Lower leg skin (tissue), 4 donors: ENCODE measurements around the gene ZSCAN20. TPM values are rescaled to one million over a fixed set of nuclear protein-coding genes. Genes with fewer than 3 reads are reported as not detected.

Experiments
- DNase-seq, 2 donors: peaks; one replicate each; pipeline ENCODE4 v3.0.0-alpha.2; 2019; ENCODE audit warnings: low spot score in 2 of 2
- H3K4me3 ChIP-seq: fragments of 200-600 bp; sonication (generic); 2 replicates; pipeline ENCODE4 v1.5.1; 2017; ENCODE audit warnings: mild to moderate bottlenecking, low read depth; ENCODE audit not compliant: poor library complexity, severe bottlenecking
- CTCF ChIP-seq, 3 donors: fragments of 450-650 bp; IDR thresholded peaks; one replicate each; pipeline ENCODE4 v1.5.1; 2016; ENCODE audit warnings: antibody characterized with exemption in 3 of 3, mild to moderate bottlenecking in 3 of 3, moderate library complexity in 2 of 3
- POLR2A ChIP-seq, 2 donors: fragments of 450-650 bp; IDR thresholded peaks; one replicate each; pipeline ENCODE4 v1.6.1; 2016 to 2017; ENCODE audit warnings: antibody characterized with exemption in 2 of 2, mild to moderate bottlenecking in 1 of 2, moderate library complexity in 1 of 2
- WGBS, 2 donors: methylation state at CpG; one replicate each; pipeline ENCODE4 v1.1.5; 2018; 5-methylcytosine and 5-hydroxymethylcytosine counted together
- intact Hi-C: fragments of 100-400 bp; cut with DNase I; formaldehyde crosslinking; loops from one replicate; pipeline ENCODE4 v1.15.0; 2023; ENCODE audit warnings: low total_unique reads
- total RNA-seq, 4 donors: library from RNA; depleted of rRNA; stranded (reverse); fragments of >200 nt; gene quantifications; one replicate each; pipeline ENCODE4 v1.1.0, GENCODE V29; 2016

Gene ZSCAN20
- total RNA-seq, 4 donors from 2014 or later: 0.91 to 3.6 (median 3.0) TPM

DNA sequence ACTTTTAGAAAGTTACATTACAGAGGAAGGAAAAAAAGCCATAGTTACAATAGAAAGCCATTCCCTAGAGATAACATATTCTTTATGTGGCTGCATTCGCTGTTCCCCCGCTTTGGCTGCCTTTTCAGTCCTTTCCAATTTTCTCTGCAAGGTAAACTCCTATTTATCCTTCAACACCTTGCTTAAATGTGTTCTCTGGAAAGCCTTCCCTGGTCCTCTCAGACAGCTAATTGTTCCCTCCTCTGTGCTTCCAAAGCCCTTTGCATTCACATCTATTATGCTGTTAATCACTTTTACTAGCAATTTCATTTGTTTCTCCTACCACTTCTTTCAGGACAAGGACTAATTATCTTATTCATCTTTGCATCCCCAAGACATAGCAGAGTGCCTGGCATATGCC lies 43.1 kb upstream of the ZSCAN20 start:
- 94 to 95% methylated on average over 2 of the region's 2 CpGs for WGBS, 2 donors
- TF ChIP-seq CTCF (IDR thresholded peaks at IDR 0.05) (no peak), POLR2A (IDR thresholded peaks at IDR 0.05) (no peak)
- intact Hi-C loops: no loop called here
- no peak for DNase-seq
- H3K4me3 ChIP-seq: no peak overlapping the region

- TF ChIP-seq POLR2A (IDR thresholded peaks at IDR 0.05) (no peak), CTCF (IDR thresholded peaks at IDR 0.05) (no peak)
- peak overlapping the region; percentile 38 for H3K4me3 ChIP-seq
- 10 to 26% methylated on average over 18 to 40 of the region's 54 CpGs for WGBS, 2 donors
- peak in 1 of 2 donors; percentile 87 for DNase-seq
- intact Hi-C loops: no loop called here
Measured at GRCh38 chr1:33429856-33430691, 42.4 kb upstream of the ZSCAN20 start.

DNA sequence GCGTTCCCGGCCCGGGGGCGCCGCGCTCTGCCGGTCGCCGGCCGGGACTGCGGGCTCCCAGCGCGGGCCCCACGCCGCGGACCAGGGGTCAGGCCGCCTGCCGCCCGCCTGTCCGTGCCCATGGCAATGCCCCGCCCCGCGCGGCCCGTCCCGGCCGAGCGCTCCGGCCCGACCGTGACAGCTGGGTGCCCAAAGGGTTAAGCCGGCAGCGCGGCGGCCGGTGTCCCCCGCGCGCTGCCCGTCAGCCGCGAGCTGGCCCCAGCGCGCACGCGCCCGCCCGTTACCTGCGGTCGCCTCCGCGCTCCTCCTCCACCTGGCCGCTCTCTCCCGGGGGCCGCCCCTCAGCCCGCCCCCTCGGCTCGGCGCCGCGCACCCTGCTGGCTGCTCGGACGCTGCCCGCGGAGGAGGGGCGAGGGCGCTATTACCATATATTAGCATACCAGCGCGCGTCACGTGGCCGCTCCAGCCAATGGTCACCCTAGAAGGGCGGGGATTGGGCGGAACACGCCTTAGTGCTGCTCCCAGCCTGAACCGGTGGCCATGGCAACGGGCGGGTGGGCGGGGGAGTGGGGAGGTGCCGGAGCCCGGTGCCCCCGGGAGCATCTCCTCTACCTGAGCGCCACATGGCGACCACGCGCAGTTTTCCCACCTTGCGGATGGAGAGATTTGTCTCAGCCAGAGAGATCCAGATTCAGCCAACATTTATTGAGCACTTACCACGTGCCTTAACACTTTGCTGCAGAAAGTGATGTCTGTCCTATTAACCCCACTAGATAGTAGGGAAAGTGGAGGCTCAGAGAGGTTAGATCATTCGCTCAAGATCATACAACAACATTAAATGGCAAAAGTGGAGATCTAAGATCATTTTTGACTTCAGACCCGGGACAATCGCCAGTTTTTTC lies 41.5 kb upstream of the ZSCAN20 start, which contains the start of gene PHC2:
Gene PHC2 (minus strand): TSS at position 404 of the 902 bp plus-strand sequence. CDS start 55,556 bp downstream, outside the sequence.
- WGBS, 2 donors: 4 to 24% methylated on average over 9 to 39 of the region's 91 CpGs
- H3K4me3 ChIP-seq: peak within 1 kb of the TSS; percentile 38
- TF ChIP-seq CTCF (IDR thresholded peaks at IDR 0.05) (no peak), POLR2A (IDR thresholded peaks at IDR 0.05) (no peak)
- peak; percentile 95 to 99 for DNase-seq
- intact Hi-C loops: no loop called here

DNA sequence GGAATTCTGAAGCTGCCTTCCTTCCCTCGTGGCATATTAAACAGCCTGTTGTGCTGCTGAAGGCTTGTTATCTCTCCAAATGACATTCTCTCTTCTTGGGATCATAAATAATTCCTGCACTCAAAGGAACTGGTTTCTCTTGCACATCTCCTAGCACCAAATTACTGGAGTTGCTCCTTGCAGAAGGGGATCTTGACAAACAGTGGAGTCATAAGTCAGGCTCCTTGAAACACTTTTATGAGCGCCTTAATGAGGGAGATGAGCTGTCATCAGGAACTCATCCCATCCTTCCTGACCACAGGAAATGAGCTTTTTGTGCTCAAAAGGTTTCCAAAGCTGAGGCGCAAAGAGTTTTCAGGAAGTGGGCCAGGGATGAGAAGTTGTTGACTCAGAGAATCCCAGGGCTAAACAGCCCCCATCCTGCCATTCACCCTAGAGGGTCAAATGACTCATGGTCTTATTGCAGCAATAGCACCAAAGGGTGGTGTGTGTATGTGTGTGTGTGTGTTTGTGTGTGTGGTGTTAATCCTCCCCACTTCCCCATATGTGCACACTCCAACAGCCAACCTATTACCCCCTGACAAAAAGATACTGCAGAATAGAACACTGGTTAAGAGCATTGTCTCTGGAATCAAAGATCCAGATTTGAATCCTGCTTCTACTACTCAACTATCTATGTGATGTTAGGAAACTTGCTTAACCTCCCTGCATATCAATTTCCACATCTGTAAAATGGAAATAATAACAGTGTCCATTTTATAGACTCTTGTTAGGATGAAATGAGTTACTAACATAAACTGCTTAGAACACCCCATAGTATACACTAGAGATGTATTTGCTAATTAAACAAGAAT lies 38.7 kb upstream of the ZSCAN20 start:
- intact Hi-C loops: no loop called here
- no peak overlapping the region for H3K4me3 ChIP-seq
- DNase-seq: peak; percentile 82 to 86

More for the DNA sequence above, 38.7 kb upstream of the ZSCAN20 start:
- no peak for TF ChIP-seq POLR2A (IDR thresholded peaks at IDR 0.05)
- TF ChIP-seq CTCF (IDR thresholded peaks at IDR 0.05): no peak
- WGBS, 2 donors: 13 to 14% methylated on average over 3 of the region's 3 CpGs
